Right lobe of liver (tissue), 6 donors: ENCODE data around the gene MYCBP2. TPM values are rescaled to one million over a fixed set of nuclear protein-coding genes. Genes with fewer than 3 reads are reported as not detected.

Experiments used
- ATAC-seq, 4 donors: fragments of 200-7000 bp; cut with Tn5 transposase; one replicate each; pipeline ENCODE4 v1.9.1; 2020; ENCODE audit warnings: mild to moderate bottlenecking in 4 of 4, moderate library complexity in 4 of 4
- DNase-seq, 3 donors: peaks; one replicate each; pipeline ENCODE4 v3.0.0-alpha.2; 2020
- H3K27ac ChIP-seq, 3 donors: fragments of 200-600 bp; one replicate each; pipeline ENCODE4 v1.8.0; 2022
- H3K27me3 ChIP-seq, 2 donors: fragments of 200-600 bp; one replicate each; pipeline ENCODE4 v1.8.0; 2022
- H3K36me3 ChIP-seq, 4 donors: fragments of 200-600 bp; sonication (generic) in 1 of 4; one replicate each; pipeline versions ENCODE4 v1.5.1 to v1.8.0; 2017 to 2022; ENCODE audit warnings: control low read depth in 1 of 4
- H3K4me1 ChIP-seq, 4 donors: fragments of 200-600 bp; sonication (generic) in 1 of 4; one replicate each; pipeline versions ENCODE4 v1.5.1 to v1.8.0; 2017 to 2022; ENCODE audit warnings: control low read depth in 1 of 4
- H3K4me3 ChIP-seq, 3 donors: fragments of 200-600 bp; one replicate each; pipeline ENCODE4 v1.8.0; 2022
- H3K9me3 ChIP-seq, 4 donors: fragments of 200-600 bp; sonication (generic) in 1 of 4; one replicate each; pipeline versions ENCODE4 v1.5.1 to v1.8.0; 2017 to 2022; ENCODE audit warnings: control low read depth in 1 of 4
- POLR2A ChIP-seq: fragments of 450-650 bp; IDR thresholded peaks from one replicate; pipeline ENCODE4 v1.6.1; 2017; ENCODE audit warnings: antibody characterized with exemption, mild to moderate bottlenecking
- WGBS: methylation state at CpG from one replicate; pipeline ENCODE4 v1.1.6; 2018; ENCODE audit warnings: low coverage, low lambda C conversion rate; ENCODE audit not compliant: insufficient coverage; ENCODE audit errors: missing lambda C conversion rate; 5-methylcytosine and 5-hydroxymethylcytosine counted together
- intact Hi-C, 2 donors: fragments of 100-400 bp; cut with DNase I; formaldehyde crosslinking; loops; one replicate each; pipeline versions ENCODE4 v1.11.2 to v1.14.1; 2022
- total RNA-seq, 6 experiments: library from RNA; depleted of rRNA in 2 of 6; stranded (reverse); fragments of >200 nt in 2 of 6; fragmentation: NEBNext Ultra II Directional in 3 of 6; extraction: Animal tissue kit (Norgen Biotek cat#: 25700) in 3 of 6; gene quantifications; one replicate each; pipeline versions ENCODE4 v1.1.0 to v1.2.4, GENCODE V29; 2016 to 2023
- TF ChIP-seq, protein P1 (sequence below), 4 donors: fragments of 200-600 bp in 3 of 4; fragments of 450-650 bp in 1 of 4; IDR thresholded peaks; one replicate each; pipeline versions ENCODE4 v1.5.1 to v1.8.0; 2016 to 2022; ENCODE audit warnings: antibody characterized with exemption in 4 of 4, mild to moderate bottlenecking in 2 of 4
- donor health status: DM: no; HTN: yes; CAD: no.
- donor health status: DM: no; HTN: no; CAD: no.
- donor health status: DM: no; HTN: no; CAD: no.
- donor health status: DM: no; HTN: yes; CAD: no.
- donor health status: DM: no; HTN: yes; CAD: no.

MYCBP2 gene
- total RNA-seq, 6 experiments from 2014 or later: 27.8 to 50.1 (median 43.2) TPM

DNA sequence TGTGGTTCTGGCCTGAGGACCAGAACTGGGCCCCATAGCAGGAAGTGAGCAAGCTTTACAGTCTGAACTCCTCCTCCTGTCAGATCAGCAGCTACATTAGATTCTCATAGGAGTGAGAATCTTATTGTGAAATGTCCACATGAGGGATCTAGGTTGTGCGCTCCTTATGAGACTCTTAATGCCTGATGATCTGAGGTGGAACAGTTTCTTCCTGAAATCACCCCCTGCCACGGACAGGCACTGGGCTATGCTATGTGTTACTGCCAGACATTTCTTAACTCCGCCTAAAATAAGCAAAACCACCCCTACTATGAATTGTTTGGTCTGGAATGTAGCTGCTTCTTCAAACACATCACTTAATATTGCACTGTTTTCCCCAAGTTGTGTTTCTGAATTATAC, 304.6 kb downstream of the MYCBP2 start:
- no peak for DNase-seq
- Histone ChIP-seq H3K4me3 (no peak overlapping the region), H3K27me3 (no peaks in the 10 kb centered on the region), H3K27ac (no peak overlapping the region), H3K36me3 (peaks cover 0 to 11% (median 4%) of the 10 kb centered on the region in 4 donors), H3K9me3 (no peaks in the 10 kb centered on the region), H3K4me1 (peaks cover 0 to 39% (median 16%) of the 10 kb centered on the region in 4 donors)
- no peak for ATAC-seq
- no peak for TF ChIP-seq POLR2A
- TF ChIP-seq, protein P1, sequence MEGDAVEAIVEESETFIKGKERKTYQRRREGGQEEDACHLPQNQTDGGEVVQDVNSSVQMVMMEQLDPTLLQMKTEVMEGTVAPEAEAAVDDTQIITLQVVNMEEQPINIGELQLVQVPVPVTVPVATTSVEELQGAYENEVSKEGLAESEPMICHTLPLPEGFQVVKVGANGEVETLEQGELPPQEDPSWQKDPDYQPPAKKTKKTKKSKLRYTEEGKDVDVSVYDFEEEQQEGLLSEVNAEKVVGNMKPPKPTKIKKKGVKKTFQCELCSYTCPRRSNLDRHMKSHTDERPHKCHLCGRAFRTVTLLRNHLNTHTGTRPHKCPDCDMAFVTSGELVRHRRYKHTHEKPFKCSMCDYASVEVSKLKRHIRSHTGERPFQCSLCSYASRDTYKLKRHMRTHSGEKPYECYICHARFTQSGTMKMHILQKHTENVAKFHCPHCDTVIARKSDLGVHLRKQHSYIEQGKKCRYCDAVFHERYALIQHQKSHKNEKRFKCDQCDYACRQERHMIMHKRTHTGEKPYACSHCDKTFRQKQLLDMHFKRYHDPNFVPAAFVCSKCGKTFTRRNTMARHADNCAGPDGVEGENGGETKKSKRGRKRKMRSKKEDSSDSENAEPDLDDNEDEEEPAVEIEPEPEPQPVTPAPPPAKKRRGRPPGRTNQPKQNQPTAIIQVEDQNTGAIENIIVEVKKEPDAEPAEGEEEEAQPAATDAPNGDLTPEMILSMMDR (IDR thresholded peaks at IDR 0.05): no peak
- 90% methylated on average over 2 of the region's 3 CpGs for WGBS
- intact Hi-C loops: no loop called here

GRCh38 chr13:77019756-77020155, 307.1 kb downstream of the MYCBP2 start:
- H3K27me3 ChIP-seq: no peaks in the 10 kb centered on the region
- intact Hi-C loops: no loop called here
- ATAC-seq: peak in 1 of 4 donors; percentile 24
- no peak overlapping the region for H3K4me3 ChIP-seq
- peaks cover 0 to 32% (median 7%) of the 10 kb centered on the region in 4 donors for H3K36me3 ChIP-seq
- H3K9me3 ChIP-seq: no peaks in the 10 kb centered on the region
- H3K4me1 ChIP-seq: peaks cover 0 to 27% (median 13%) of the 10 kb centered on the region in 4 donors
- DNase-seq: no peak
- no peak overlapping the region for H3K27ac ChIP-seq
- no peak for TF ChIP-seq POLR2A
- TF ChIP-seq, protein P1 (IDR thresholded peaks at IDR 0.05): no peak

DNA sequence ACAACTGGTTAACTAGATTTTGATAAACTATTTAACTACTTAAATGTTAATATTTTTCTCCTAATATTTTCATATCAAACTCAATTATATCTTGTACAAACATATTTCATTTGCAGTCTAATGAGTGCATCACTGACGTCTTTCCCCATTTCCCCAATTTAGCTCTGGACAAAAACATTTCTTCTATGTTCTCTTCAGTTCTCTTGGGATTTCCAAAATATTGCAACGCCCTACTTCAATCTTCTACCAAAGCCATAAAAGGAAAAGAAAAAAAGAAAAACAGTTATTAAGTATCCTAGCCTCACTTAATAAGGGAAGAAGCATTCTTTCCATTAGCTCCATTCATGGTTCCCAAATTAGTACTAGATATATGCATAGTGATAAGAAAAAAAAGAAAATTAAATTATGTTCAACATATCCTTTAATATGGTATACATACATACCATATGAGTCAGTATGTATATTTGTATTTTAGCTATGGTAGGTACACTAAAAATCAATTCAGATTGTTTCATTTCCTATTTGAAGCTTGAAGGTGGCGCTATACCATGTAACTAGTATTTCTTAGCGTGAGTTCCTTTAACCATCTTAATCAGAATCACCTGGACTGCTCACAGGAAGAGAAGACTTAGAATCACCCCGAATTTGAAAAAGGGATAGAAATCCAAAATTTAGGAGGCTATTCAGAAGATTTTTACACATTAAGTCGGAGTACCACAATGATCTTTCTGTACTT, 309.8 kb downstream of the MYCBP2 start:
- WGBS: 91% methylated on average over 6 of the region's 6 CpGs
- Histone ChIP-seq H3K36me3 (peaks cover 0 to 57% (median 19%) of the 10 kb centered on the region in 4 donors), H3K4me1 (peaks cover 0 to 12% (median 2%) of the 10 kb centered on the region in 4 donors), H3K27ac (no peak overlapping the region), H3K9me3 (no peaks in the 10 kb centered on the region), H3K27me3 (no peaks in the 10 kb centered on the region), H3K4me3 (no peak overlapping the region)
- intact Hi-C loops: no loop called here
- no peak for TF ChIP-seq POLR2A
- TF ChIP-seq, protein P1 (IDR thresholded peaks at IDR 0.05): no peak
- ATAC-seq (no peak), DNase-seq (no peak)

DNA sequence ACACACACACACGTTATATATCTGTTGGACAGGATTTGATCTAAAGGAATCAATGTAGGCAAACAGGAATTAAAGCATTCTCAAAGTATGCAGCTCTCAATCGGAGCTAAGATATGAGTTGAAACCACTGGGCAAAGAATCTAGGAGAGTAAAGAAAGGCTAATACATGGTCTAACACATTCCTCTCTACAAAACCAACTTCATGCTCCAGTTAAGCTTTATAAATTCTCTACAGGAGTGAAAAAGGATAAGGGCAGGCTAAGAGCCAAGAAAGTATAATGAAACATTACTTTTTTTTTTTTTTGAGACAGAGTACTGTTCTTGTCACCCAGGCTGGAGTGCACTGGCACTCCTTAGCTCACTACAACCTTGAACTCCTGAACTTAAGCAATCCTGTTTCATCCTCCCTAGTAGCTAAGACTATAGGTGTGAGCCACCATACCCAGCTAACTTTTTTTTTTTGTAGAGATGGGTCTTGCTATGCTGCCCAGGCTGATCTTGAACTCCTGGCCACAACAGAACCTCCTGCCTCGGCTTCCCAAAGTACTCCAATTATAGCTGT, 310.6 kb downstream of the MYCBP2 start:
- DNase-seq (no peak), ATAC-seq (no peak)
- intact Hi-C loops: no loop called here
- H3K27me3 ChIP-seq: no peaks in the 10 kb centered on the region
- H3K9me3 ChIP-seq: no peaks in the 10 kb centered on the region
- H3K36me3 ChIP-seq: peaks cover 0 to 63% (median 18%) of the 10 kb centered on the region in 4 donors
- WGBS: 85% methylated on average over 3 of the region's 3 CpGs
- TF ChIP-seq, protein P1 (IDR thresholded peaks at IDR 0.05): no peak
- TF ChIP-seq POLR2A: no peak
- H3K27ac ChIP-seq: no peak overlapping the region
- no peak overlapping the region for H3K4me3 ChIP-seq
- H3K4me1 ChIP-seq: peaks cover 0 to 12% (median 0%) of the 10 kb centered on the region in 4 donors
